ENCODE measurements around the gene LASP1NB.

The LASP1NB gene

GRCh38 chr17:38905375-38905774, 20.0 kb upstream of the LASP1NB start:
- intact Hi-C loops (cut with DNase I; ENCODE audit: low total_unique reads) = no loop called here
- Histone ChIP-seq H3K9me3 (no peaks in the 10 kb centered on the region), H3K27ac (peak overlapping the region in 3 of 8 donors; percentile 26 to 63 (median 46)), H3K4me1 (peaks cover 40 to 99% (median 77%) of the 10 kb centered on the region in 6 donors), H3K27me3 (replicated peaks in 1 of 7) (peaks cover 0 to 4% (median 0%) of the 10 kb centered on the region in 7 donors), H3K36me3 (peaks cover 0 to 89% (median 24%) of the 10 kb centered on the region in 6 donors), H3K4me3 (no peak overlapping the region)
- no peak for TF ChIP-seq CTCF (IDR thresholded peaks at IDR 0.05 in 8 of 11, conservative IDR thresholded peaks at IDR 0.05 in 3 of 11)
- no peak for TF ChIP-seq POLR2AphosphoS5 (IDR thresholded peaks at IDR 0.05)
- no peak for TF ChIP-seq POLR2A (IDR thresholded peaks at IDR 0.05)
- WGBS, 5 donors = 79 to 90% (median 87%) methylated on average over 10 of the region's 10 CpGs
- no peak for DNase-seq

- Histone ChIP-seq H3K36me3 (peaks cover 0 to 88% (median 27%) of the 10 kb centered on the region in 6 donors), H3K27me3 (replicated peaks in 1 of 7) (peaks cover 0 to 4% (median 0%) of the 10 kb centered on the region in 7 donors), H3K4me3 (peak overlapping the region in 1 of 8 donors; percentile 11), H3K9me3 (no peaks in the 10 kb centered on the region), H3K4me1 (peaks cover 27 to 99% (median 71%) of the 10 kb centered on the region in 6 donors), H3K27ac (peak overlapping the region in 6 of 8 donors; percentile 3 to 72 (median 44))
- TF ChIP-seq POLR2A (IDR thresholded peaks at IDR 0.05) (no peak), POLR2AphosphoS5 (IDR thresholded peaks at IDR 0.05) (no peak), CTCF (IDR thresholded peaks at IDR 0.05 in 8 of 11, conservative IDR thresholded peaks at IDR 0.05 in 3 of 11) (no peak)
- no peak for DNase-seq
- WGBS, 5 donors = 66 to 69% (median 68%) methylated on average over 6 to 7 of the region's 7 CpGs
- intact Hi-C loops (cut with DNase I; ENCODE audit: low total_unique reads) = no loop called here
These were observed 18.8 kb upstream of the LASP1NB start for GRCh38 chr17:38906460-38907228.

GRCh38 chr17:38907930-38908675, 17.3 kb upstream of the LASP1NB start:
- Histone ChIP-seq H3K4me1 (peaks cover 26 to 99% (median 65%) of the 10 kb centered on the region in 6 donors), H3K27me3 (replicated peaks in 1 of 7) (peaks cover 0 to 2% (median 0%) of the 10 kb centered on the region in 7 donors), H3K9me3 (no peaks in the 10 kb centered on the region), H3K27ac (peak overlapping the region in 5 of 8 donors; percentile 11 to 72 (median 46)), H3K36me3 (peaks cover 0 to 88% (median 32%) of the 10 kb centered on the region in 6 donors), H3K4me3 (no peak overlapping the region)
- WGBS, 5 donors = 67 to 75% (median 72%) methylated on average over 7 to 15 of the region's 15 CpGs
- no peak for TF ChIP-seq CTCF (IDR thresholded peaks at IDR 0.05 in 8 of 11, conservative IDR thresholded peaks at IDR 0.05 in 3 of 11)
- TF ChIP-seq POLR2AphosphoS5 (IDR thresholded peaks at IDR 0.05) = no peak
- TF ChIP-seq POLR2A (IDR thresholded peaks at IDR 0.05) = no peak
- intact Hi-C loops (cut with DNase I; ENCODE audit: low total_unique reads) = no loop called here
- peak; percentile 55 for DNase-seq
